ENCODE measurements around the gene HECTD2.
"Not testable (repeated sequence)": the region's sequence is repeated elsewhere in the genome, so short reads cannot be mapped to it uniquely, and the experiment has no call there.

The HECTD2 gene

GRCh38 chr10:91528768-91529167, 118.6 kb downstream of the HECTD2 start:
- H3K9me3 ChIP-seq (replicated peaks in 1 of 2; ENCODE audit: control insufficient read depth in 2 of 2, insufficient read depth in 1 of 2, low read depth in 1 of 2, low read length in 2 of 2), result no peaks in the 10 kb centered on the region
- H3K9ac ChIP-seq (ENCODE audit: low read depth, low read length, poor library complexity), result no peak overlapping the region
- H2BK15ac ChIP-seq (ENCODE audit: low read length), result no peak overlapping the region
- no peak overlapping the region for H3K4me3 ChIP-seq (ENCODE audit: low read length in 2 of 2)
- H3K27me3 ChIP-seq (ENCODE audit: control insufficient read depth in 3 of 3, insufficient read depth in 3 of 3, low read depth in 1 of 3, low read length in 3 of 3), result no peaks in the 10 kb centered on the region
- H2AFZ ChIP-seq (ENCODE audit: low read length), result no peak overlapping the region
- WGBS, 2 donors (ENCODE audit: extremely low coverage in 2 of 2, insufficient read length in 2 of 2, insufficient replicate concordance in 1 of 2), result no CpG with 5 or more reads among the region's 1 CpG
- H4K8ac ChIP-seq (ENCODE audit: low read depth, low read length), result no peak overlapping the region
- H3K36me3 ChIP-seq (replicated peaks in 1 of 2; ENCODE audit: control insufficient read depth in 2 of 2, insufficient read depth in 2 of 2, low read length in 2 of 2), result no peaks in the 10 kb centered on the region
- no peak overlapping the region for H2BK120ac ChIP-seq (ENCODE audit: low read depth, low read length)
- DNase-seq (ENCODE audit: low spot score), result no peak
- H2AK5ac ChIP-seq (ENCODE audit: low read depth, low read length), result no peak overlapping the region
- no peaks in the 10 kb centered on the region for H3K79me1 ChIP-seq (ENCODE audit: low read depth, low read length)
- no peak overlapping the region for H3K27ac ChIP-seq (replicated peaks; ENCODE audit: low read length)
- no peak overlapping the region for H3K18ac ChIP-seq (ENCODE audit: low read length)
- no peak overlapping the region for H3K23ac ChIP-seq (ENCODE audit: low read depth, low read length, poor library complexity)
- no peak overlapping the region for H2BK5ac ChIP-seq (ENCODE audit: low read length)
- peaks cover 0 to 1% of the 10 kb centered on the region in 2 donors for H3K4me1 ChIP-seq (ENCODE audit: control insufficient read depth in 2 of 2, insufficient read depth in 1 of 2, low read depth in 1 of 2, low read length in 2 of 2)
- H2BK12ac ChIP-seq (ENCODE audit: low read length), result no peak overlapping the region
- no peak overlapping the region for H3K14ac ChIP-seq (ENCODE audit: low read length)
- no peak overlapping the region for H4K91ac ChIP-seq (ENCODE audit: low read depth, low read length, poor library complexity)
- H3K4me2 ChIP-seq (ENCODE audit: insufficient read depth, low read length, poor library complexity, severe bottlenecking), result no peak overlapping the region
- no peak overlapping the region for H3K4ac ChIP-seq (ENCODE audit: low read length)

GRCh38 chr10:91534789-91535188, 124.6 kb downstream of the HECTD2 start:
- not testable (repeated sequence) for H3K18ac ChIP-seq (ENCODE audit: low read length); H3K4me3 ChIP-seq (ENCODE audit: low read length in 2 of 2); H4K91ac ChIP-seq (ENCODE audit: low read depth, low read length, poor library complexity); DNase-seq (ENCODE audit: low spot score); H3K9ac ChIP-seq (ENCODE audit: low read depth, low read length, poor library complexity); H3K9me3 ChIP-seq (replicated peaks in 1 of 2; ENCODE audit: control insufficient read depth in 2 of 2, insufficient read depth in 1 of 2, low read depth in 1 of 2, low read length in 2 of 2); H3K79me1 ChIP-seq (ENCODE audit: low read depth, low read length); H2BK15ac ChIP-seq (ENCODE audit: low read length); H3K4me2 ChIP-seq (ENCODE audit: insufficient read depth, low read length, poor library complexity, severe bottlenecking); H3K4ac ChIP-seq (ENCODE audit: low read length); H3K14ac ChIP-seq (ENCODE audit: low read length); H3K23ac ChIP-seq (ENCODE audit: low read depth, low read length, poor library complexity); H4K8ac ChIP-seq (ENCODE audit: low read depth, low read length); H2AFZ ChIP-seq (ENCODE audit: low read length); H3K36me3 ChIP-seq (replicated peaks in 1 of 2; ENCODE audit: control insufficient read depth in 2 of 2, insufficient read depth in 2 of 2, low read length in 2 of 2); H2BK120ac ChIP-seq (ENCODE audit: low read depth, low read length); H2AK5ac ChIP-seq (ENCODE audit: low read depth, low read length); H2BK5ac ChIP-seq (ENCODE audit: low read length); H3K27ac ChIP-seq (replicated peaks; ENCODE audit: low read length); H2BK12ac ChIP-seq (ENCODE audit: low read length); H3K27me3 ChIP-seq (ENCODE audit: control insufficient read depth in 3 of 3, insufficient read depth in 3 of 3, low read depth in 1 of 3, low read length in 3 of 3); H3K4me1 ChIP-seq (ENCODE audit: control insufficient read depth in 2 of 2, insufficient read depth in 1 of 2, low read depth in 1 of 2, low read length in 2 of 2)
- WGBS, 2 donors (ENCODE audit: extremely low coverage in 2 of 2, insufficient read length in 2 of 2, insufficient replicate concordance in 1 of 2), result no CpG with 5 or more reads among the region's 1 CpG

- Histone ChIP-seq H3K4me1 (ENCODE audit: control insufficient read depth in 2 of 2, insufficient read depth in 1 of 2, low read depth in 1 of 2, low read length in 2 of 2) (no peaks in the 10 kb centered on the region), H3K23ac (ENCODE audit: low read depth, low read length, poor library complexity) (no peak overlapping the region), H3K14ac (ENCODE audit: low read length) (no peak overlapping the region), H2AFZ (ENCODE audit: low read length) (no peak overlapping the region), H3K36me3 (replicated peaks in 1 of 2; ENCODE audit: control insufficient read depth in 2 of 2, insufficient read depth in 2 of 2, low read length in 2 of 2) (no peaks in the 10 kb centered on the region), H2AK5ac (ENCODE audit: low read depth, low read length) (no peak overlapping the region), H4K91ac (ENCODE audit: low read depth, low read length, poor library complexity) (no peak overlapping the region), H4K8ac (ENCODE audit: low read depth, low read length) (no peak overlapping the region), H3K4me2 (ENCODE audit: insufficient read depth, low read length, poor library complexity, severe bottlenecking) (no peak overlapping the region), H2BK5ac (ENCODE audit: low read length) (no peak overlapping the region), H3K27ac (replicated peaks; ENCODE audit: low read length) (no peak overlapping the region), H3K9me3 (replicated peaks in 1 of 2; ENCODE audit: control insufficient read depth in 2 of 2, insufficient read depth in 1 of 2, low read depth in 1 of 2, low read length in 2 of 2) (peaks cover 0 to 2% of the 10 kb centered on the region in 2 donors), H3K27me3 (ENCODE audit: control insufficient read depth in 3 of 3, insufficient read depth in 3 of 3, low read depth in 1 of 3, low read length in 3 of 3) (no peaks in the 10 kb centered on the region), H2BK12ac (ENCODE audit: low read length) (no peak overlapping the region), H3K4me3 (ENCODE audit: low read length in 2 of 2) (no peak overlapping the region), H2BK120ac (ENCODE audit: low read depth, low read length) (no peak overlapping the region), H3K4ac (ENCODE audit: low read length) (no peak overlapping the region), H3K79me1 (ENCODE audit: low read depth, low read length) (no peaks in the 10 kb centered on the region), H3K18ac (ENCODE audit: low read length) (no peak overlapping the region), H3K9ac (ENCODE audit: low read depth, low read length, poor library complexity) (no peak overlapping the region), H2BK15ac (ENCODE audit: low read length) (no peak overlapping the region)
- DNase-seq (ENCODE audit: low spot score), result no peak
- no CpG with 5 or more reads among the region's 4 CpGs for WGBS, 2 donors (ENCODE audit: extremely low coverage in 2 of 2, insufficient read length in 2 of 2, insufficient replicate concordance in 1 of 2)
Measured at GRCh38 chr10:91536111-91536510, 126.0 kb downstream of the HECTD2 start.

GRCh38 chr10:91536733-91537132, 126.6 kb downstream of the HECTD2 start:
- Histone ChIP-seq H3K14ac (ENCODE audit: low read length) (no peak overlapping the region), H3K4me2 (ENCODE audit: insufficient read depth, low read length, poor library complexity, severe bottlenecking) (no peak overlapping the region), H2BK120ac (ENCODE audit: low read depth, low read length) (no peak overlapping the region), H3K36me3 (replicated peaks in 1 of 2; ENCODE audit: control insufficient read depth in 2 of 2, insufficient read depth in 2 of 2, low read length in 2 of 2) (no peaks in the 10 kb centered on the region), H4K8ac (ENCODE audit: low read depth, low read length) (no peak overlapping the region), H2BK12ac (ENCODE audit: low read length) (no peak overlapping the region), H3K27ac (replicated peaks; ENCODE audit: low read length) (no peak overlapping the region), H3K79me1 (ENCODE audit: low read depth, low read length) (no peaks in the 10 kb centered on the region), H3K4me3 (ENCODE audit: low read length in 2 of 2) (no peak overlapping the region), H4K91ac (ENCODE audit: low read depth, low read length, poor library complexity) (no peak overlapping the region), H3K4ac (ENCODE audit: low read length) (no peak overlapping the region), H3K4me1 (ENCODE audit: control insufficient read depth in 2 of 2, insufficient read depth in 1 of 2, low read depth in 1 of 2, low read length in 2 of 2) (no peaks in the 10 kb centered on the region), H2AFZ (ENCODE audit: low read length) (no peak overlapping the region), H3K9me3 (replicated peaks in 1 of 2; ENCODE audit: control insufficient read depth in 2 of 2, insufficient read depth in 1 of 2, low read depth in 1 of 2, low read length in 2 of 2) (peaks cover 0 to 2% of the 10 kb centered on the region in 2 donors), H2BK5ac (ENCODE audit: low read length) (no peak overlapping the region), H3K27me3 (ENCODE audit: control insufficient read depth in 3 of 3, insufficient read depth in 3 of 3, low read depth in 1 of 3, low read length in 3 of 3) (no peaks in the 10 kb centered on the region), H2AK5ac (ENCODE audit: low read depth, low read length) (no peak overlapping the region), H3K9ac (ENCODE audit: low read depth, low read length, poor library complexity) (no peak overlapping the region), H3K23ac (ENCODE audit: low read depth, low read length, poor library complexity) (no peak overlapping the region), H2BK15ac (ENCODE audit: low read length) (no peak overlapping the region), H3K18ac (ENCODE audit: low read length) (no peak overlapping the region)
- no CpG with 5 or more reads among the region's 2 CpGs for WGBS, 2 donors (ENCODE audit: extremely low coverage in 2 of 2, insufficient read length in 2 of 2, insufficient replicate concordance in 1 of 2)
- no peak for DNase-seq (ENCODE audit: low spot score)
